ENCODE measurements around the gene ADGRB3.
"Not testable (repeated sequence)": the region's sequence is repeated elsewhere in the genome, so short reads cannot be mapped to it uniquely, and the experiment has no call there.

The ADGRB3 gene

DNA sequence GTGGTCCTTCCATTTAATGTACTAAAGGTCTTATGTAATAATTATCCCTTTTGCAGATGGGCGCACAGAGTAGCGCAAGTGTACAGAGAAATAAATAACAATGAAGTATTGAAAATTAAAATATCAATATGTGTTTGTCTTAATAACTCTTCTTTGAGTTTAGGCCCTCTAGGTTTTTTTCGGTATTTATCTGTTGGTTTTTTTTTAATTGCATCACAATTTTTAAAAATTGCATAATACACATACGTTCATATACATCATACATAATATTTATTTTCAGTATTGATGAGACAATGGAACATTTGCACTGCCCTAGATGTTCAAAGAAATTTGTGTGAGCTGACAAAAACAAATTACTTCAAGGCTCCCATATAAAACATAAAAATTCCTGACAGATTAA, 15.1 kb downstream of the ADGRB3 start:
- FAIRE-seq, result no peak

GRCh38 chr6:68651011-68651985, 16.2 kb downstream of the ADGRB3 start:
- no peak for FAIRE-seq

DNA sequence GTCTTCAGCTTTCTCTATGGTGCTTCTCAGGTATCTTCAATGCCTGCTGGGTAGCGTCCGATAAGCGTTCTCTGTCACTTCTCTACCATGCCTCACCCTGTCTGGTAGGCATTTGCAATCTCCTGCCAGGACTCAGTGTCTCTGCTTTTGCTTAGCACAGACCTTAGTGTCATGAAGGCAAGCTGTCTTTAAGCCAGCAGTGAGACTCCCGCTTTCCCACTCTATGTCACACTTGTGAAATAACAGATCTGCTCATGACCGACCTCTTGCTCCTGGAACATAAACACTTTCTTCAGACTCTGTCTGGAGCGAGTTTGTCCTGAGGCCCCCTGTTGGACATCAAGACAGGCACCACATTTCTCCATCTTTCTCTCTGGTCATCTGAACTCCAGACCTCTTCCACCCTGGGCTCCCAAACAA, 17.0 kb downstream of the ADGRB3 start:
- FAIRE-seq, result no peak

GRCh38 chr6:68653074-68653705, 18.1 kb downstream of the ADGRB3 start:
- no peak for FAIRE-seq

GRCh38 chr6:68653706-68654089, 18.6 kb downstream of the ADGRB3 start:
- no peak for FAIRE-seq

DNA sequence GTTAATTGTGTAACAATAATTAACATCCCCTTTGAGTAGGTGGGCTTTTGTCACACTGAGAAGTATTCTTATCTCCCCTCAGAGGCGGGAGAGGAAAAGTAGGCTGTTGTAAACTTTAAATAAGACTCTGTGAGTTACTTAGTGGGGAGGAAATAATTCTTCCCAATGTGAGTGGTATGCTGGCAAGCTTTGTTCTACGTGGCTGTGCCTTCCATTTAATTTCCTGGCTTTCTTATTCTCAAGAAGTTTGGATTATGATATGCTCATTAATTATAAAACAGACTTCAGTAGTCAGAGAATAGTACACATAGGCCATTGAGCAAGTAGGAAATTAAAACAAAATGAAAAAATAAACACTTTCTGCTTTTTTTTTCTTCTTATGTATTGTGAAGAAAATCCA, 19.1 kb downstream of the ADGRB3 start:
- no peak for FAIRE-seq

- FAIRE-seq, result no peak
Measured at GRCh38 chr6:68655028-68655427, 19.9 kb downstream of the ADGRB3 start.

DNA sequence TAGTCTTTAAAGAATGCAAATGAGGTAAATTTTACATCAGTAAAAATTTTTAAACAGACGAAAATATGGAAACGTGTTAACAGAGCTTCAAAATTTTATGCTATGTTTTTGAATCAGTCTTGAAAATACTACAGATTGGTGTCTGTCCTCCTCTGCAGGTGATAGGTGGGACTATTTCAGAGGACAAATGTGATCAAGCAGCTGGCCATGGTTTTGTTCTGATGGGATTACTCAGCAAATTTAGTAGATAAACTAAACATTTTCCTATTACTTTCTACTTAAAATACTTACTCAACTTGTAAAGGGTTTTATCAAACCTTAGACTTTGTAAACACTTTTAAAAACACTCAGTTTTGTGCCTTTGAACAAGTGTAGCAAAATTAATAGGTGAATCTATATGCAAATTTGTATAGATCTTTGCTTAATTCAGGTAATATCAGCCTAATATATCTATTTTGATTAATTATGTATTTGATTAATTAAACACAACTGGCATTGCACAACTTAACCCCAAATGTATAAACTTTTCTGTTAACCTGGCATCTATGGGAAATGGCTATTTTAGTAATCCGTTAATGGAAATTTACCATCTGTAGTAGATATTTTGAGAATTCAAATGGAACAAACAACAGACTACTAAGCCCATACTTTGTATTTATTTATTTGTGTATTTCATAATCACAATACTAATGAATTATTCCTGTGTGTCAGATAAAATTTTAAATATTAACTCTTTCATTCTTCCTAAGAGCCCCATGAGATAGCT, 22.5 kb downstream of the ADGRB3 start:
- no peak for FAIRE-seq

GRCh38 chr6:68658338-68658737, 23.3 kb downstream of the ADGRB3 start:
- FAIRE-seq, result no peak

DNA sequence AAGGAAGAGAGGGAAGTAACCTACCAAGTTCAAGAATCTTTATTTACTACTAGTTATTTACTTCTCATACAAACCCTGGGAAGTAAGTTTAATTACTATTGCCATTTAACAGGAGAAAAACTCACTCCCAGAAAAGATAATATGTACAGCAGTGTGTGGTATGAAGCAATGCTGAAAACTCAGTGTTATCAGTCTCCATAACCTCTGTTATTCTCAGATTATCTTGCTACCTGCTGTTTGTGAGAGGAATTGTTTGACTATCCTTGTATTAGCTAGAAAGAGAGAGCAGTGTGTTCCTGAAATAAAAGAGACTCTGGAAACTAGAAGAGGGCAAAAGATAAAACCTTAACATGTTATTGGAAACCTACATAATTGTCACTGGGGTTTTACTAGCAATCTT, 38.2 kb downstream of the ADGRB3 start:
- no peak for FAIRE-seq

GRCh38 chr6:68675548-68675947, 40.5 kb downstream of the ADGRB3 start:
- FAIRE-seq, result no peak

DNA sequence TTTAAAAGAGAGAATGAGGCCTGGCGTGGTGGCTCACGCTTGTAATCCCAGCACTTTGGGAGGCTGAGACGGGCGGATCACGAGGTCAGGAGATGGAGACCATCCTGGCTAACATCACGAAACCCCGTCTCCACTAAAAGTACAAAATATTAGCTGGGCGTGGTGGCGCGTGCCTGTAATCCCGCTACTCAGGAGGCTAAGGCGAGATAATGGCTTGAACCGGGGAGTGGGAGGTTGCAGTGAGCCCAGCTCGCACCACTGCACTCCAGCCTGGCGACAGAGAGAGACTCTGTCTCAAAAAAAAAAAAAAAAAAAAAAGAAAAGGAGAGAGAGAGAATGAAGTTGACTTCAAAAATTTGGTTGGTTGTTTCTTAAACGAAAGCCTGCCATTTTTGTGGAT, 41.0 kb downstream of the ADGRB3 start:
- not testable (repeated sequence) for FAIRE-seq

DNA sequence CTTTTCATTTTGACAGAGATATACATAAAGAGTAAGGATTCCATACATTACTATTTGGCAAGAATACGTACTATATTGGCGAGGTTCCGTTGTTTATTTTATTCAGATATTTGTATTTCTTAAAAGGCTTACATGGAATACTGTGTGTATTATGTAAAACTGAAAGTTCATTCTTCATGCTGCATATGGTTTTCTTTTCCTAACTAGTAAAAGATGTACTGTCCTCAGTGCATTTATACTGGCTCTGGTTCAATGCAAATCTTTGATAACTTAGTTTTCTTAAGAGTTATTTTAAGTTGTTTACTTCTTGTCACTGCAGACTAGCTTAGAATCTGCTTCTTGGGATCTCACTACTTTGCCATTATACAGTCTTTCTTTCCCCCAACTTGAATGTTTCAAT, 42.0 kb downstream of the ADGRB3 start:
- FAIRE-seq, result no peak

DNA sequence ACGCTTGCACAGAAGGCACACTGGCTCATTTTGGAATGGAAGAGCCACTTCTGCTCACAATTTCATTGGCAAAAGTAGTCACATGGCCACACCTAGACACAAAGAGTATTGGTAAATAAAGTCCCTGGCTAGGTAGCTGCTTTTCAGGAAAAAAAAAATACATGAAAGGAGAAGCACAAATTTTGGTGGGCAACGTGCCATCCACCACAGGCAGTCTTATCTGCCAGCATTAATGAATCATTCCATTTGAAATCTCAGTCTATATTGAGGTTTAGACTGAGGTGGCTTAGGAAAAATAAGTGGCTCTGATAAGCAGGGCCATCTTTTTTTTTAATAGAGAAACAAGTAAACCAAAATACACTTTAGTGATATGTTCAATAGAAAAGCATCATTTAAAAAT, 44.3 kb downstream of the ADGRB3 start:
- no peak for FAIRE-seq

- no peak for FAIRE-seq
Measured at GRCh38 chr6:68680264-68680663, 45.2 kb downstream of the ADGRB3 start.

DNA sequence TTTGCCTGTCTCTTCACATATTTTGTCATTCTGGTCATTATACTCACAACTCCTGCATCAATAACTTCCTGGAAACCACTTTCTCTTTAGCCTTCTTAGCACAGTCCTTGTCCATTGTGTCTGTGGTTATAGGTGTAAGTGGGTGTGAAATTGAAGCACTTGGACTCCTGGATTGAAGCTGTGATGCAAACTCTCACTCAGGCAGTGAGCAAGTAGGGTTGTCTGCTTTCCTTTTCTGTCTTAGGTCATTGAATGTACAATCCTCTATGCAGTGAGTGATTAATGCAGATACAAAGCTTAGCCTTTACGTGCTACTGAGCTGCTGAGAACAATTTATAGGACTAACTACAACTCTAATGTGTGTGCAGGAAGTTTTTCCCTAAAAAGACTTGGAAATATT, 54.8 kb downstream of the ADGRB3 start:
- FAIRE-seq, result no peak

DNA sequence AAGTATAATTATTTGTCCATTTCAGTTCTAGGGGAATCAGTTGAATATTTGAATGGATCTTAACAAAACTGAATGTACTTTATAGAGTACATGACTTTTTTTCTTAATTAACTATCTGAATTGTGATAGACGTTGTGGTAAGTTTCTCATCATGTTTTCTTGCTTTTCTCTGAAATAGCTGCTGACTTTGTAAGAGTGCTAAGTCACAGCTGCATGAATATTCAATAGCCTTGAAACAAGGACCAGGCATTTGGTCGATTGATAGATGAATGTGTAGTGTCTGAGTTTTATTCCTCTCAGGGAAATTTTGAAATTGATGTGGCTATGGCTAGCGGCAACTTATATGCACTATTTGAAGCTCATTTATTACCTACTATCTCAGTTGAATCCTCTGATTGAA, 56.0 kb downstream of the ADGRB3 start:
- no peak for FAIRE-seq

DNA sequence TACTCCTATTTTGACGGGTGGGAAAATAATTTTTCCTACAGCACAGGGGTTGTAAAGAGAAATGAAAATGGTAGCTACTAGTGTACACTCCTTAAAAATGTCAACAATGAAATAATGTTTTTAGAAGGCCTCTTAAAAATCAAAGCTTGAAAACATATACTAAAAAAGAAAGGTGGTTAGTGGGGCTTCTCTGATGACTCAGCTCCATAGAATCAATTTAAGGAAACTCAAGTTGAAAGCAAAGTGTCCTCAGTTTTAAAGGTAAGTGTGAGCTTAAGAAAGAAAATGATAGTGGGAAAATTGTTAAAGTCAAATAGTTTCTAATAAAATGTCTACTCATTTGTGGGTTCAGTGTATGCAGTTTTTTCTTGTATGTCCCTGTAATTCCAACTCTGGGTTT, 58.2 kb downstream of the ADGRB3 start:
- no peak for FAIRE-seq

DNA sequence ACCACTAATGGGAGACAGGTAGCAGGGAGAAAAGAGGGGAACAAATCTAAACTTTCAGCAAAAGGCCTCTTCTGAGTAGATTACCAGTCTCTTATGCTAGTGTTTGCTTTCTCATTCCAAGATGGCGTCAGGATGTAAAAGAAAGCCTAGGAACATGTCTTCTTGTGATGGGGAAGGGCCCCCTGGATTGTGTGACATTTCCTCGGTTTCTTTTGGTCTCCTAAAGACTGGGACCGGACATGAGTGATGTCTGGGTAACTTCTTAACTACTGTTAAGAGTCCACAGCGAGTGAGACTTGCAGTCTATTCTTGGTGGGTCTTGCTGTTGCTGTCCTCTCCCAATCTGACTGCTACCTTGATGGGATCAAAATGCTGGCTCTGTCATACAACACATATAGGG, 60.3 kb downstream of the ADGRB3 start:
- FAIRE-seq, result no peak

- no peak for FAIRE-seq
Measured at GRCh38 chr6:68695838-68696237, 60.8 kb downstream of the ADGRB3 start.

- no peak for FAIRE-seq
Measured at GRCh38 chr6:68697394-68697793, 62.3 kb downstream of the ADGRB3 start.

DNA sequence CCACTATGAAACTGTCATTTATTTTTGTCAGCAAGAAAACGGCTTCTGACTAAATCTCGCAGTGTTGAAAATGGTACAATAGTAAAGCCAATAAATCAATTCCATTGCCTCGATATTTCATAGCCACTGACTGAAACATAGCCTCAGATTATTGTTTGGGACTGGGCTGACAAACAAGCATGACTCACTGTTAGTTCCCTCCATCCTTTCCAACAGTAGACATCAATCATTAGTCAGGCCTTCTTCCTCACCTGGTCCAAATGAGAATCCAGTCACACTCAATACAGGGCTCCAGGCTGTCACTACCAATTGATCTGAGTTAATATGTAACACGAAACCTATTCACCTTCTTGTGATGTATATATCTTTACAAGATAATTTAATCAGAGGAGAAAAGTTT, 66.1 kb downstream of the ADGRB3 start:
- no peak for FAIRE-seq

GRCh38 chr6:68704485-68704884, 69.4 kb downstream of the ADGRB3 start:
- no peak for FAIRE-seq

DNA sequence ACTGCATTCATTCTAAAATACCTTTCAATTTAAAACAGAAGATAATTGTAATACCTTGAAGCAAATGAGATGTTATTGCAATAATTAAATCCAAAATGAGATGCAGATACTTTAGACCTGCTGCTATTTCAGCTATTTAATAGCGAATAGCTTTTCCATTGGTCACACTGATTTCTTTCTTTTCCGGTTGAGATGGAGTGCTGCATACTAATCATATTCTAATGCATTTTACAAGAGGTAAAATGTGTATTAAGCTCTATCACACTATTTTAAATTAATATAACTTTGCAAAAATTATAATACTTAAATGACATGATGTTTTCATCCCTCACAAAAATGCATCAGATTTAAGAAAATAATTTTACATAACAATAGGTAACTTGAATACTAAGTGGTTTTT, 74.0 kb downstream of the ADGRB3 start:
- FAIRE-seq, result no peak
